HG03457 (cell line): Measurements from ENCODE around the gene ANKRD36.
"Not testable (repeated sequence)": the region's sequence is repeated elsewhere in the genome, so short reads cannot be mapped to it uniquely, and the experiment has no call there.

Experiments
- ATAC-seq: cut with Tn5 transposase; IDR thresholded peaks from one replicate; pipeline ENCODE4 v1.9.1; 2021; ENCODE audit warnings: moderate number of reproducible peaks; ENCODE audit not compliant: unreplicated experiment

The ANKRD36 gene

GRCh38 chr2:97276232-97276798 is 163.4 kb downstream of the ANKRD36 start:
- not testable (repeated sequence) for ATAC-seq

- ATAC-seq, result not testable (repeated sequence)
These were observed 172.2 kb downstream of the ANKRD36 start for GRCh38 chr2:97285187-97285586.

GRCh38 chr2:97293687-97294086 is 180.7 kb downstream of the ANKRD36 start:
- ATAC-seq, result not testable (repeated sequence)
